ENCODE data around the gene LMTK2.

The LMTK2 gene

DNA sequence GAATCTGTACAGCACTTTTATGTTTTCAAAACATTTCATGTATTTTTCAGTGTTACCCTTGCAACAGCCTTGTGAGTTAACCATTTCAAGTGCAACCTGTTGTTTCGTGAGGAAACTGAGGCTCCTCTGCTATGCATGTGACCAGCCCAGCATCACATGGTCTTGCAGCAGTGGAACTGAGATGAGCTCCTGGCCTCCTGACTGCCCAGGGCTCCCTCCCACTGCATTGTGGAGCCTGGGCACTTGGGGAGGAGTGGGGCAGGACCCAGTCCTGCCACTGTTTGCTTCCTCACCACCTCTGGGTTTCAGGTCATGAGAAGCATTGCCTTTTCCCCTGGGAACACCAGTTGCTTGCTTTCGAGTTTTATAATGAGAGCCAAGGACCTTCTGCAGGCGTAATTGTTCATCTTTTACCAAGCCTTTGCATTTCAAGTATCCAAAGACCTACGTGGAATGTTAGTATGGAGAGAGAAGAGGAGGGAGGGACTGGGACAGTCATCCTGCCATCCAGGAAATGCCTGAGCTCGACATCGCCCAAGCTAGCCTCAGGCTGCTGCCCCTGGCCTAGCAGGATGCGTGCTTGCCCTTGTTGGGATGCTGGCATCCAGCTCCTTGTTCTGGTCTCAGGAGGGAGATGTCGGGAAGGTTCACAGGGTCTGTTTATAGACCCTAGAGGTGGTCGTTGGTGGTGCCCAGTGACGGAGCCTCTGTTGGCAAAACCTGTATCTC, 72.3 kb downstream of the LMTK2 start:
- DNase-seq: no peak

DNA sequence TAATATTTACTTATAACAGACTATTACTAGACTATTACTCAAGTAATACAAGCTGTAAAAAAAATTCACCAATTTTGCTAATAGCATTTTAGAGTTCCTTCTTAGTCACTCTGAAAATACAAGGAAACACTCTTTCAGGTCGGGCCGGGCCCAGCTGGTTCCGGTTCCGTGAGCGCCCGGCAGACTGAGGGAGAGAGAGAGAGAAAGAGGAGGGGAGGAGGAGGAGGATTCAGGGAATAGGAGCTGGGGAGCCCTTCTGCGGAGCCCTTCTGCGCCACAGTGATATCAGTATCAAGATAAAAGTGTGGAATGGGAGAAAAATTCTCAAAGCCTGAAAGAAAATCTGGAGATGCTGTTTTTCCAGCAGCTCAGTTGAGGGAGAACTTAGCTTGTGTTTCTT, 74.1 kb downstream of the LMTK2 start:
- DNase-seq: no peak

DNA sequence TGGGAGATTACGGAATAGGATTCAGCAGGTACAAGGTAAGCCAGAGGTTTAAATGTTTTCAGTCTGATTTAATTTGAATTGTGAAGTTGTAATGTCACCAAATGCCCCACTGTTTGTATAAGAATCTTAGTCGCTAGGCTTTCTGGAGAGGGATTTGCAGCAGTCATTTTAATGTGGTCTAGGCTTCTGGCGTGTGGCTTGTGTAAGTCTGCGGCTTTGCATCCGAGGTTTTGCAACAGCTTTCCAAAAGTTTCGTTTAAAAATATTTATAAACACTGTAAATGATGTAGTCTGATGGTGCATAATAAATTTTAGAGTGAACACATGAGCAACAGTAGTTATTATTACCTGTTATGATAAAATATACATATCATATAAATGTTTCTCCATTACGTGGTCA, 78.4 kb downstream of the LMTK2 start:
- DNase-seq: no peak

- DNase-seq: no peak
Observed at GRCh38 chr7:98186452-98187137, 79.9 kb downstream of the LMTK2 start.

GRCh38 chr7:98187138-98187502, 80.5 kb downstream of the LMTK2 start:
- DNase-seq: no peak

DNA sequence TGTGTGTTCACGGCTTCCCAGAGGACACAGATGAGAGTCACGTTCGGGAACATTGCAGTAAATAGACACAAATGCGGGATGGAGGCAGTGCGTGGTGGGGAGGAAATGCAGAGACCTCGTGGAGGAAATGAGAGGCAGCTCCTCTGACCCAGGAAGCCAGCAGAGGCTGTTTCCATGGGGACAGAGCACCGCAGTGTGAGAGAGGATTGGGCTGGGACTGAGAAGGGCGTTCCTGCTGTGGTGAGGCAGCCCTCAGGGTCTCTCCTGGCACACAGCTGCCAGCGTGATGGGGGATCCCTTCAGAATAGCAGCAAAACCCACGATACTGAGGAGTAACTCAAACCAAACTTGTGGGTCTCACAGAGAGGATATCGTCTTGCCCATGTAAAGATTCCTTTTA, 82.9 kb downstream of the LMTK2 start:
- no peak for DNase-seq

DNA sequence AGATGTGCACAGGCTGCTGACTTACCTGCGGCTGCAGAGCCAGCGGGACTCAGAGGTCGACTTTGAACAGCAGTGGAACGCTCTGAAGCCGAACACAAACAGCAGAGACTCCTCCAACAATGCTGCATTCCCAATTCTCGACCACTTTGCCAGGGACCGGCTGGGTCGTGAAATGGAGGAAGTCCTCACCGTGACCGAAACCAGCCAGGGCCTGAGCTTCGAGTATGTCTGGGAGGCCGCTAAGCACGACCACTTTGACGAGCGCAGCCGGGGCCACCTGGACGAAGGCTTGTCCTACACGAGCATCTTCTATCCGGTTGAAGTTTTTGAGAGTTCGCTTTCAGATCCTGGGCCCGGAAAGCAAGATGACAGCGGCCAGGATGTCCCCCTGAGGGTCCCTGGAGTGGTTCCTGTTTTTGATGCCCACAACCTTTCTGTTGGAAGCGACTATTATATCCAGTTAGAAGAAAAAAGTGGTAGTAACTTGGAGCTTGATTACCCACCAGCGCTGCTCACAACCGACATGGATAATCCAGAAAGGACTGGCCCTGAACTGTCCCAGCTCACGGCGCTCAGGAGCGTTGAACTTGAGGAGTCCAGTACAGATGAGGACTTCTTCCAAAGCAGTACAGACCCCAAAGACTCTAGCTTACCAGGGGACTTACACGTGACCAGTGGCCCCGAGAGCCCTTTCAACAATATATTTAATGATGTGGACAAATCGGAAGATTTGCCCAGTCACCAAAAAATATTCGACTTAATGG, 85.2 kb downstream of the LMTK2 start:
- no peak for DNase-seq

- DNase-seq: no peak
Observed at GRCh38 chr7:98192781-98193457, 86.3 kb downstream of the LMTK2 start.

DNA sequence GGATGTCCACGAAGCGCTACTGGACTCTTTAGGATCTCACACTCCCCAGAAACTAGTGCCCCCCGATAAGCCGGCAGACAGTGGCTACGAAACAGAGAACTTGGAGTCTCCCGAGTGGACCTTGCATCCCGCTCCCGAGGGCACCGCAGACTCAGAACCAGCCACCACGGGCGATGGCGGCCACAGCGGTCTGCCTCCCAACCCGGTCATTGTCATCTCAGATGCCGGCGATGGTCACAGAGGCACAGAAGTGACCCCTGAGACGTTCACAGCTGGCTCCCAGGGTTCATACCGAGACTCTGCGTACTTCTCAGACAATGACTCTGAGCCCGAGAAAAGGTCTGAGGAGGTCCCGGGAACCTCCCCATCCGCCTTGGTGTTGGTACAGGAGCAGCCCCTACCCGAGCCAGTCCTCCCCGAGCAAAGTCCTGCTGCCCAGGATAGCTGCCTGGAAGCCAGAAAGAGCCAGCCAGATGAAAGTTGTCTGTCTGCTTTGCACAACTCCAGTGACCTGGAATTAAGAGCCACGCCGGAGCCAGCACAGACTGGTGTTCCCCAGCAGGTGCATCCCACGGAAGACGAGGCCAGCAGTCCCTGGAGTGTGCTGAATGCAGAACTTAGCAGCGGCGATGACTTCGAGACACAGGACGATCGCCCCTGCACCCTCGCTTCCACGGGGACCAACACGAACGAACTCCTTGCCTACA, 87.0 kb downstream of the LMTK2 start:
- DNase-seq: no peak

DNA sequence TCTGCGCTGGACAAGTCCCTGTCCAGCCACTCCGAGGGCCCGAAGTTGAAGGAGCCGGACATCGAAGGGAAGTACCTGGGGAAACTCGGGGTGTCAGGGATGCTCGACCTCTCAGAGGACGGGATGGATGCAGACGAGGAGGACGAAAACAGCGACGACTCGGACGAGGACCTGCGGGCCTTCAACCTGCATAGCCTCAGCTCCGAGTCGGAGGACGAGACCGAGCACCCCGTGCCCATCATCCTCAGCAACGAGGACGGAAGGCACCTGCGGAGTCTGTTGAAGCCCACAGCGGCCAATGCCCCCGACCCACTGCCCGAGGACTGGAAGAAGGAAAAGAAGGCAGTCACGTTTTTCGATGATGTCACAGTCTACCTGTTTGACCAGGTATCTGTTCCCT, 87.5 kb downstream of the LMTK2 start:
- DNase-seq: no peak

GRCh38 chr7:98194672-98195457, 88.2 kb downstream of the LMTK2 start:
- DNase-seq: no peak

DNA sequence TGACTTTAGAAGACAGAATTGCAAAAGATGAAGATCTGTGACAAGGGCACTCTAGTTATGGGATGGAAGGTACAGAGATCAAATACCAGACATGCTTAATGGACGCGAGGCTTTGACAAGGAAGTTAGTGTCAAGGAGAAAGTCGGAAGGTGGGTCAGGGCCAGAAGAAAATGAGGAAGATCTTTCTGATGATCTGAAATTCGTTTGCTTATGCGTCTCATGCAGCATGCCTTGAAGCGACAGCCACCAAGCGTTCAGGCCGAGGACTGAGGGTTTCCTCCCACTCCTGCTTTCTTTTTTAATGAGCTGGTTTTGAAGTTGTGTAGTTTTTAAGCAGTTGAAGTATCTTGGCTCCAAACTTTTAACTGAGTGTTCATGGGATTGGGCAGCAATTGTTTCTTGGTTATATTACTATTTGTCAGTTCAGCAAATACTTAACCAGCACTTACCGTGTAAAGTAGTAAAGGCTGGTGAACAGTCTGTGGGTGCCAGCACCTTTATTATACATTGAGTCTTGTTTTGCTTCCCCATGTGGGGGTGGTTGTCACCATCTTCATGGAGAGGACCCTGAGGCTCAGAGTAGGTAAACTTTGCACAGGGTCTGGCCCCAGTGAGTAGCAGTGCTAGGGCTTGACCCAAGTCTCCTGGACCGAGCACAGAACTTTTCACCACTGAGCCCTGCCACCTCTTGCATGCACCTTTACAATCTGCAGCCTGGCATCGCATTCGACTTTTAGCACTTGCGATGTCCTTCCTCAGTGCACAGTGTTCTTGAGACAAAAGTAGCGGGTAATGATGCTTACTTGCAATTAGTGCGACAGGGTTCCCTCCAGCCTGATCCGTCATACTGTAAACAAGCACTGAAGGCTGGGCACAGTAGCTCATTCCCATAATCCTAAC, 90.3 kb downstream of the LMTK2 start:
- DNase-seq: no peak

DNA sequence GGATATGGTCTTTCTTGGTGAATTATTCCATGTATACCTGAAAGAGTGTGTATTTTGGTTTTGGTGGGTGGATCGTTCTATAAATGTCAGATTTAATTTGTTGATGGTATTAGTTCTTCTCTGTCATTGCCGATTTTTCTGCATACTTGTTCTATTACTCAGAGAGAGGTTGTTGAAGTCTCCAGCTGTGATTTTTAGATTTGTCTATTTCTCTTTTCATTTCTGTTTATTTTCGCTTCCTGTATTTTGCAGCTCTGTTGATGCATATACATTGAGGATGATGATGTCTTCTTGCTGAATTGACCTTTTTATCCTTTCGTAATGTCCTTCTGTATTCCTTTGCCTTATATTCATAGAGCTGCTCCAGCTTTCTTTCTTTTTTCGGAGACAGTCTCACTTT, 92.5 kb downstream of the LMTK2 start:
- no peak for DNase-seq

GRCh38 chr7:98200364-98200763, 93.7 kb downstream of the LMTK2 start:
- no peak for DNase-seq

GRCh38 chr7:98202367-98203195, 95.9 kb downstream of the LMTK2 start:
- peak; percentile 22 for DNase-seq

DNA sequence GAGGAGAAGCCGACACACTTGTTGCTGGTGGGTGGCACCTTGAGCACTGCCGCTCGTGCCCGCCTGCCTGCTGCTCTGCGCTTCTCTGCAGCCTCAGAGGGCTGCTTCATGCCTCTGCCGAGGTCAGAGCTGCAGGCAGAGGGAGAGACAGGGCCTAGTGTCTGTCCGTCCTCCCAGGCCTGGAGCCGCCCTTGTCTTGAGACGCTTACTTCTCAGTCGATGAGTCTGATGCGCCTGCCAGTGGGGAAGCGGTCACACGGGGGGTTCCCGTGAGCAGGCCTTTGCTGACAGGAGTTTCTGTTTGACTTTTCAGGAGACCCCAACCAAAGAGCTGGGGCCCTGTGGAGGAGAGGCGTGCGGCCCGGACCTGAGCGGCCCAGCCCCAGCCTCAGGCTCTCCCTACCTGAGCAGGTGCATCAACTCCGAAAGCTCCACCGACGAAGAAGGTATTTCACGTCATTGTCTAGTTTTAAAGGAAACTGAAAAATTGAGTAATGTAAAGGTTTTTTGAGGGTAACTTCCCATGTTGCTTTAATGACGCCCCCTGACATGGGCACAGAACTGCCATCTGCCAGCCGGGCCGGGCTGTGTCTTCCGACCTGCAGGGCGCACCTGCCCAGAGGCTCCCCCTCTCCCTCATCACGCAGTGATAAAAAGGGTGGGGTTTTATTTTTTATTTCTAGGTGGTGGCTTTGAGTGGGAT, 96.8 kb downstream of the LMTK2 start:
- no peak for DNase-seq

DNA sequence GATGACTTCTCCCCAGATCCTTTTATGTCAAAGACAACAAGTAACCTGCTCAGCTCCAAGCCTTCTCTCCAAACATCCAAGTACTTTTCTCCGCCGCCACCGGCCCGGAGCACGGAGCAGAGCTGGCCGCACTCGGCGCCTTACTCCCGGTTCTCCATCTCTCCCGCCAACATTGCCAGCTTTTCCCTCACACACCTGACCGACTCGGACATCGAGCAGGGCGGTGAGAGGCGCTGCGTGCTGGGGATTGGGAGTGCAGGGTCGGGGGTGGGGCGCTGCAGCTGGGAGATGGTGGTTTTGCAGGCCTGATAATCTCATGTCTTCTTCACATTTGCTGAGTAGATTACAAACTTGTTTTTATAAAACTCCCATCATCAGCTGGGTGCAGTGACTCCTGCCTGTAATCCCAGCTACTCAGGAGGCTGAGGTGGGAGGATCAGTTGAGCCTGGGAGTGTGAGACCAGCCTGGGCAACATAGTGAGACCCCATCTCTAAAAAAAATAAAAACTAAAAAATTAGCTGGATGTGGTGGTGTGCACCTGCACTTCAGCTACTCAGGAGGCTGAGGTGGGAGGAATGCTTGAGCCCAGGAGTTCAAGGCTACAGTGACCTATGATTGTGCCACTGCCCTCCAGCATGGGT, 97.4 kb downstream of the LMTK2 start:
- DNase-seq: no peak

- no peak for DNase-seq
Observed at GRCh38 chr7:98204670-98205069, 98.0 kb downstream of the LMTK2 start.

All from T-helper 9 cell (primary cell).